NB4 (cell line): ENCODE results near the gene VILL.

Experiments used
- DNase-seq: peaks from one replicate; pipeline ENCODE4 v3.0.0; 2010; ENCODE audit warnings: low read depth
- H3K4me3 ChIP-seq: one replicate; pipeline ENCODE4 v1.5.1; 2011; ENCODE audit warnings: mild to moderate bottlenecking, low read depth, low read length, moderate library complexity
- CTCF ChIP-seq: IDR thresholded peaks from one replicate; pipeline ENCODE4 v1.5.1; 2012; ENCODE audit warnings: low read depth, low read length
- MAX ChIP-seq: IDR thresholded peaks from 2 replicates; pipeline ENCODE4 v1.6.1; 2011; ENCODE audit warnings: low read depth, low read length
- MYC ChIP-seq: IDR thresholded peaks from 2 replicates; pipeline ENCODE4 v1.6.1; 2011; ENCODE audit warnings: low read depth, low read length
- POLR2A ChIP-seq: IDR thresholded peaks from 2 replicates; pipeline ENCODE4 v1.6.1; 2011; ENCODE audit warnings: mild to moderate bottlenecking; ENCODE audit not compliant: insufficient read length; ENCODE audit errors: extremely low read depth

Gene VILL

GRCh38 chr3:37957539-37957936 is 33.0 kb upstream of the VILL start:
- DNase-seq: no peak
- H3K4me3 ChIP-seq: no peak overlapping the region
- TF ChIP-seq POLR2A (no peak), MYC (no peak), MAX (no peak), CTCF (no peak)

- TF ChIP-seq MYC (no peak), MAX (no peak), CTCF (no peak), POLR2A (no peak)
- no peak for DNase-seq
- no peak overlapping the region for H3K4me3 ChIP-seq
Measured at GRCh38 chr3:37961622-37962431, 28.8 kb upstream of the VILL start.

- TF ChIP-seq MYC (no peak), MAX (no peak), POLR2A (no peak), CTCF (no peak)
- no peak for DNase-seq
- no peak overlapping the region for H3K4me3 ChIP-seq
Measured at GRCh38 chr3:37963016-37963415, 27.6 kb upstream of the VILL start.

- DNase-seq: no peak
- TF ChIP-seq POLR2A (no peak), CTCF (no peak), MAX (no peak), MYC (no peak)
- H3K4me3 ChIP-seq: no peak overlapping the region
Measured at GRCh38 chr3:37963635-37964034, 27.0 kb upstream of the VILL start.

- no peak for DNase-seq
- TF ChIP-seq POLR2A (no peak), CTCF (no peak), MYC (no peak), MAX (no peak)
- H3K4me3 ChIP-seq: no peak overlapping the region
Measured at GRCh38 chr3:37964146-37964545, 26.4 kb upstream of the VILL start.

GRCh38 chr3:37964716-37965115 is 25.9 kb upstream of the VILL start:
- TF ChIP-seq MAX (no peak), POLR2A (no peak), MYC (no peak), CTCF (no peak)
- DNase-seq: no peak
- no peak overlapping the region for H3K4me3 ChIP-seq
